ENCODE data around the gene SERGEF.

Gene SERGEF

DNA sequence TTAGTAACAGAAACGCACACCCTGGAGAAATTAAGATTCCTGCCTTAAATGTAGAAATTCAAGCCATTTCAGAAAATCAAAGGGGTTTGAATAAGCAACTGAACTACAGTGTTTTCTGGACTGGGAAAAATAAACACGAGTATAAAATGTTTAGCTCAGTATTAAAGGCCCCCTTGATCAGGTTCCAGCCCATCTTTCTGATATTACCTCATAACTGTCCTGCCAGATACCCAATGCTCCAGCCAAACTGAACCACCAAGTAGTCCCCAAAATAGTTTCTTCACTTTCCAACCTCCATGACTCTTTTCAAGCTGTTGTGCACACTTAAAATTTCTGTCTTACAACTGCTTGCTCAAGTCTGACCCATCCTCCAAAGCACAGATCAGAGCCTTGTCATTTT is 54.4 kb downstream of the SERGEF start:
- no peaks in the 10 kb centered on the region for H3F3A ChIP-seq (ENCODE audit: control insufficient read depth, insufficient read depth)
- TF ChIP-seq, protein P1, sequence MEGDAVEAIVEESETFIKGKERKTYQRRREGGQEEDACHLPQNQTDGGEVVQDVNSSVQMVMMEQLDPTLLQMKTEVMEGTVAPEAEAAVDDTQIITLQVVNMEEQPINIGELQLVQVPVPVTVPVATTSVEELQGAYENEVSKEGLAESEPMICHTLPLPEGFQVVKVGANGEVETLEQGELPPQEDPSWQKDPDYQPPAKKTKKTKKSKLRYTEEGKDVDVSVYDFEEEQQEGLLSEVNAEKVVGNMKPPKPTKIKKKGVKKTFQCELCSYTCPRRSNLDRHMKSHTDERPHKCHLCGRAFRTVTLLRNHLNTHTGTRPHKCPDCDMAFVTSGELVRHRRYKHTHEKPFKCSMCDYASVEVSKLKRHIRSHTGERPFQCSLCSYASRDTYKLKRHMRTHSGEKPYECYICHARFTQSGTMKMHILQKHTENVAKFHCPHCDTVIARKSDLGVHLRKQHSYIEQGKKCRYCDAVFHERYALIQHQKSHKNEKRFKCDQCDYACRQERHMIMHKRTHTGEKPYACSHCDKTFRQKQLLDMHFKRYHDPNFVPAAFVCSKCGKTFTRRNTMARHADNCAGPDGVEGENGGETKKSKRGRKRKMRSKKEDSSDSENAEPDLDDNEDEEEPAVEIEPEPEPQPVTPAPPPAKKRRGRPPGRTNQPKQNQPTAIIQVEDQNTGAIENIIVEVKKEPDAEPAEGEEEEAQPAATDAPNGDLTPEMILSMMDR (IDR thresholded peaks at IDR 0.05; ENCODE audit: low read depth, low read length, poor library complexity, severe bottlenecking), result no peak
- no peak for TF ChIP-seq EZH2phosphoT487 (IDR thresholded peaks at IDR 0.05; ENCODE audit: borderline replicate concordance, low read length)
- H3K36me3 ChIP-seq (ENCODE audit: control insufficient read depth, low read length), result peaks cover 44% of the 10 kb centered on the region
- H3K27me3 ChIP-seq (ENCODE audit: control insufficient read depth, low read length), result no peaks in the 10 kb centered on the region
- H3K4me2 ChIP-seq (ENCODE audit: low read length), result no peak overlapping the region
- no peaks in the 10 kb centered on the region for H3K9me2 ChIP-seq (replicated peaks; ENCODE audit: control insufficient read depth, low read length)
- H4K20me1 ChIP-seq (ENCODE audit: control insufficient read depth, insufficient read depth, low read depth, low read length), result no peaks in the 10 kb centered on the region
- no peak overlapping the region for H3K27ac ChIP-seq (ENCODE audit: low read depth, low read length)
- H3K9me3 ChIP-seq (ENCODE audit: control insufficient read depth, insufficient read depth, low read length), result no peaks in the 10 kb centered on the region
- H3K4me1 ChIP-seq (ENCODE audit: control insufficient read depth, low read length), result no peaks in the 10 kb centered on the region
- no peak overlapping the region for H3K4me3 ChIP-seq (ENCODE audit: low read length)
- no peaks in the 10 kb centered on the region for H3K79me2 ChIP-seq (ENCODE audit: control insufficient read depth, low read length)

DNA sequence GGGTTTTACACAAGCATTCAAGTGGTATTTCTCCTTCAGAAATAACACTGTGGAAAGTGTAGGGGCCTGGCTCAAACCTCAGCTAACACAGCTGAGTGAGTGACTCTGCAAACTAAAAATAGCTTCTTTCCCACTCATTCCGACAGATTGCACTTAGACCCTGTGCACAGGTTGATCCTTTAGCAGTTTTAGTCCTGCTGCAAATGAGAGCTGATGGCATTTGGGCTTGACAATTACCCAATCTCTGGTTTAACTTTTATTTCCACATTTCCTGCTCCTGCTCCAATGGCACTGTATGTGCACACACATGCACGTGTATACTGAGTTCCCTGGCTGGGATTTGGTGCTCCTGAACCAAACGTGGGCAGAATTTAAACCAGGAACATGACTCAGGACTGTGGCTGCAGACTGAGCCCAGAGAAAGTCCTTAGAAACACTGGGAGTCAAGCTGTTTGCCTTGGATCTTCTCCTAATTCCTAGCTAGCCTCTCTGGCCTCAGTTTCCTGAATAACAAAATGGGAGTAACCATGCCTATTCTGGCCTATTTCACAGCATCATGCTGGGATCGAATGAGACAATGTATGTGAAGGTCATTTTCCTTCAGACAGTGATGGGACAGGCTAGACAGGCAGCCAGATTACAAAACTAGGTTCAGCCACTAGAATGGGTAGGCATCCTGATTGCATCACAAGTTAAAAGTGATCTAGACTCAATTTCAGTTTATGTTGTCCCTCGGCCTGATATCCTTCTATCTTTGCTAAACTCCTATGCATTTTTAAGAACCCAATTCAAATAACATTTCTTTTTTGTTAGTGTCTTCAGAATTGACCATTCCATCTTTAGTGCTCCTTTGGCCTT is 58.2 kb downstream of the SERGEF start:
- Histone ChIP-seq H3K27ac (ENCODE audit: low read depth, low read length) (no peak overlapping the region), H3K27me3 (ENCODE audit: control insufficient read depth, low read length) (no peaks in the 10 kb centered on the region), H3K4me1 (ENCODE audit: control insufficient read depth, low read length) (no peaks in the 10 kb centered on the region), H3K4me2 (ENCODE audit: low read length) (no peak overlapping the region), H3K9me2 (replicated peaks; ENCODE audit: control insufficient read depth, low read length) (no peaks in the 10 kb centered on the region), H3K36me3 (ENCODE audit: control insufficient read depth, low read length) (peaks cover 52% of the 10 kb centered on the region), H4K20me1 (ENCODE audit: control insufficient read depth, insufficient read depth, low read depth, low read length) (no peaks in the 10 kb centered on the region), H3F3A (ENCODE audit: control insufficient read depth, insufficient read depth) (no peaks in the 10 kb centered on the region), H3K4me3 (ENCODE audit: low read length) (no peak overlapping the region), H3K9me3 (ENCODE audit: control insufficient read depth, insufficient read depth, low read length) (no peaks in the 10 kb centered on the region), H3K79me2 (ENCODE audit: control insufficient read depth, low read length) (no peaks in the 10 kb centered on the region)
- TF ChIP-seq EZH2phosphoT487 (IDR thresholded peaks at IDR 0.05; ENCODE audit: borderline replicate concordance, low read length), result no peak
- TF ChIP-seq, protein P1 (IDR thresholded peaks at IDR 0.05; ENCODE audit: low read depth, low read length, poor library complexity, severe bottlenecking), result no peak

DNA sequence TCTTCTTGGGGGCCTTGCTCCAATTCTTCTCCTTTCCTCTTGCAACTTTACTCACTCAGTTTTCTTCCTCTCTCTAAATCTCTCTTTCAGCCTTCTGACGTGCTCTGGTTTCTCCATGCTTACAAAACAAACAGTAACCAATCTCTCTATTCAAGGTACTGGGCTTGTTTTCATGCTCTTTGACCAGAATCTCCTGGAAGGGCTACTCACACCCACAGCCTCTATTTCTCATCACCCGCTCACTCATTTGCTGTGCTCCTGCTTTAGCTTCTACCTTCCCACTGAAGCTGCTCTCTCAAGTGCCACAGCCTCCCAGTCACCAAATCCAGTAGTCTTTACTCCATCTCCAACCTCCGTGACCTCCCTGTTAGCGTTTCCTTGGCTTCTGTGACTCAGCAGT is 60.4 kb downstream of the SERGEF start:
- Histone ChIP-seq H3K9me2 (replicated peaks; ENCODE audit: control insufficient read depth, low read length) (no peaks in the 10 kb centered on the region), H3K27ac (ENCODE audit: low read depth, low read length) (no peak overlapping the region), H3K36me3 (ENCODE audit: control insufficient read depth, low read length) (peaks cover 39% of the 10 kb centered on the region), H3K27me3 (ENCODE audit: control insufficient read depth, low read length) (no peaks in the 10 kb centered on the region), H3K9me3 (ENCODE audit: control insufficient read depth, insufficient read depth, low read length) (no peaks in the 10 kb centered on the region), H3F3A (ENCODE audit: control insufficient read depth, insufficient read depth) (no peaks in the 10 kb centered on the region), H3K4me3 (ENCODE audit: low read length) (no peak overlapping the region), H4K20me1 (ENCODE audit: control insufficient read depth, insufficient read depth, low read depth, low read length) (no peaks in the 10 kb centered on the region), H3K4me2 (ENCODE audit: low read length) (no peak overlapping the region), H3K79me2 (ENCODE audit: control insufficient read depth, low read length) (no peaks in the 10 kb centered on the region), H3K4me1 (ENCODE audit: control insufficient read depth, low read length) (no peaks in the 10 kb centered on the region)
- TF ChIP-seq, protein P1 (IDR thresholded peaks at IDR 0.05; ENCODE audit: low read depth, low read length, poor library complexity, severe bottlenecking), result no peak
- no peak for TF ChIP-seq EZH2phosphoT487 (IDR thresholded peaks at IDR 0.05; ENCODE audit: borderline replicate concordance, low read length)
